Stimulated activated CD8-positive, alpha-beta memory T cell treated with anti-CD3 and anti-CD28 coated beads, Interleukin-15, amount 100 ng/mL, for 4 hours (primary cell): ENCODE data around the gene CACTIN.
"Not testable (repeated sequence)": the region's sequence is repeated elsewhere in the genome, so short reads cannot be mapped to it uniquely, and the experiment has no call there.

Source experiments
- DNase-seq, 2 donors: peaks; one replicate each; pipeline ENCODE4 v3.0.0-alpha.2; 2020; ENCODE audit warnings: low read depth in 2 of 2

The CACTIN gene

DNA sequence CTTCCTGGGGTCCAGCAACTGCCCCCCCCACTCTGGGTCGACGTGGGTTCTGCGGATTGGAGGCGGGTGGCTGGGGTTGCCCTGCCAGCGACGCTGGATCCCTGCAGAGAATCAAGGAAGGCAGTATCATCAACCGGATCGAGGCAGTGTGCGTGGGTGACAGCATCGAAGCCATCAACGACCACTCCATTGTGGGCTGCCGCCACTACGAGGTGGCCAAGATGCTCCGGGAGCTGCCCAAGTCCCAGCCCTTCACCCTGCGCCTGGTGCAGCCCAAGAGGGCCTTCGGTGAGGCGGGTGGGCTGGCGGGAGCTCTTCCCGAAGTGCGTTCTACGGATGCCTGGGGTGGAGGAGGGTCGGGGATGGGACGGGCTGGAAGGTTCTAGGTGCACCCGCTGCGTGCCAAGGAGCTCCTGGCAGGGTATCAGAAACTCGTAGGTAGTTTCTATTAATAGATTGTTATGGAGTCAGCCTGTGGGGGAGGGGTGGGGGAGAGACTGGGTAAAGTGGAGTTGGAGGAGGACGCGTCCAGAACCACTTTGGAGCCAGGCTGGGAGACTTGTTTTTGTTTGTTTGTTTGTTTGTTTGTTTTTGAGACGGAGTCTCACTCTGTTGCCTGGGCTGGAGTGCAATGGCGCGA lies 39.8 kb downstream of the CACTIN start:
- DNase-seq: no peak

DNA sequence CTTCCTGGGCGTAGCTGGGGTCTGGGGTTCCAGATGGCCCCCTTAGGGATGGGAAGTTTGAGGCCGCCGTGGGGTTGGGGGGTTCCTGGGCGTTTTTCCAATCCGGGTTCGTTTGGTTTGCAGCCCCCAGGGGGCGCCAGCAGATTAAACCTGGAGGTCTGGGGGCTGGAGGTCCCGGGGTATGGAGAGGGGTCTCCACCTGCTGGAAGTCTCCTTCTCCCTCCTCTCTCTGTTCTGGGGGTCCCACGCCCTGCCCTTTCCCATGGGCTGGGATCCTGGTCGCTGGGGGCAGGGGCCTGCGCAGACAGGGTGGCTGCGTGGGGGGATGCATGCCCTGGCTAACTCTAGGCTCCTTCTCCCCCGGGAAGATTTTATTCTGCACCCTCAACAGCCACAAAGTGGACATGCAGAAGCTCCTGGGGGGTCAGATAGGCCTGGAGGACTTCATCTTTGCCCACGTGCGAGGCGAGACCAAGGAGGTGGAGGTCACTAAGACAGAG lies 40.4 kb downstream of the CACTIN start:
- DNase-seq: no peak

DNA sequence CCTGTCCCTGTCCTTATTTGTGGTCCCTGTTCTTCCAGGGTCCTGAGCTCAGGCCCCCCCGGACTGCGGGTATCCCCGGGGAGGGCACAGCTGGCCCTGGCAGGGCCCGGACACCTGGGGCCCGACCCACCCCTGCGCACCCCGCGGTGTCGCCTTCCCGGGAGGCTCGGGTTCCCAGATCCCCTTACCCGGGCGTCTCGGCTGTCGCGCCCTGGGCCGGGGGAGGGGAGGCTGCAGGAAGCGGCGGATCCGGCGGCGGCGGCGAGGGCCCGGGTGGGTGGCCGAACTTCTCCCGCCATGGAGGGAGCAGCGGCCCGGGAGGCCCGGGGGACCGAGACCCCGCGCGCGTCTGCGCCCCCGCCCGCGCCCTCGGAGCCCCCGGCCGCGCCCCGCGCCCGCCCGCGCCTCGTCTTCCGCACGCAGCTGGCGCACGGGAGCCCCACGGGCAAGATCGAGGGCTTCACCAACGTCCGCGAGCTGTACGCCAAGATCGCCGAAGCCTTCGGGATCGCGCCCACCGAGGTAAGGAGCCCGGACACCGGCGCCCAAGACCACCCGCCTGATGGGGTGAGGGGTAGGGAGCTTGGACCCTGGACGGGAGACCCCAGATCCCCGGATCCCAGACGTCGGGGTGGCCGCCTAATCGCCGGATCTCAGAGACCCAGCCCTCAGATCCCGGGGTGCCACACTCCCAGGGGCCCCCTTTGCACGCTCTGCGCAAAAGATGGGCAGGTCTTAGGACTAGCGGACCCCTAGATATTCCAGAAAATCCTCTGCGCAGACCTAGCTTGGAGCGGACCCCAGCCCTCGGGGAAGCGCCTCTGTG lies 41.1 kb downstream of the CACTIN start, which contains the start of gene GIPC3:
Gene GIPC3, plus strand, starts transcription at position 178 of the 826 bp plus-strand sequence. Its CDS starts 120 bp downstream, at position 298.
- DNase-seq: no peak

DNA sequence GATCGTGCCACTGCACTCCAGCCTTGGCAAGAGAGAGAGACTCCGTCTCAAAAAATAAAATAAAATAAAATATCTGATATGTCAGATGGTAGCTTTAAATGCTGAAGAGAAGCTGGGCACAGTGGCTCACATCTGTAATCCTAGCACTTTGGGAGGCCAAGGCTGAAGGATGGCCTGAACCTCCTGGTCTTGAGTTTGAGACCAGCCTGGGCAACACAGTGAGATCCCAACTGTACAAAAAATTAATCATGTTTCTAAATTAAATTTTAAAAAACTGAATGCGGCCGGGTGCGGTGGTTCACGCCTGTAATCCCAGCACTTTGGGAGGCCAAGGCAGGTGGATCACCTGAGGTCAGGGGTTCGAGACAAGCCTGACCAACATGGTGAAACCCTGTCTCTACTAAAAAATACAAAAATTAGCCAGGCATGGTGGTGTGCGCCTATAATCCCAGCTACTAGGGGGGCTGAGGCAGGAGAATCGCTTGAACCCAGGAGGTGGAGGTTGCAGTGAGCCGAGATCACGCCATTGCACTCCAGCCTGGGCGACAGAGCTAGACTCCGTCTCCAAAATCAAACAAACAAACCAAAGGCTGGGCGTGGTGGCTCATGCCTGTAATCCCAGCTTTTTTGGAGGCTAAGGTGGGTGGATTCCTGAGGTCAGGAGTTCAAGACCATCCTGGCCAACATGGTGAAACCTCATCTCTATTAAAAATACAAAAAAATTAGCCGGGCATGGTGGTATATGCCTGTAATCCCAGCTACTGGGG lies 42.4 kb downstream of the CACTIN start:
- DNase-seq: not testable (repeated sequence)

DNA sequence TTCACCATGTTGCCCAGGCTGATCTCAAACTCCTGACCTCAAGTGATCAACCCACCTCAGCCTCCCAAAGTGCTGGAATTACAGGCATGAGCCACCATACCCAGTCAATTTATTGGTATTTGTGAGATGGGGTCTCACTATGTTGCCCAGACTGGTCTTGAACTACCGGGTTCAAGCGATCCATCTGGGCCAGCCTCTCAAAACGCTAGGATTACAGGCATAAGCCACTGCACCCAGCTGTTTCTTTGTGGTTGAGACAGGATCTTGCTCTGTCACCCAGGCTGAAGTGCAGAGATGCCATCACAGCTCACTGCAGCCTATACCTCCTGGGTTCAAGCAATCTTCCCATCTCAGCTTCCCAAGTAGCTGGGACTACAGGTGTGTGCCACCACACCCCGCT lies 44.8 kb downstream of the CACTIN start:
- not testable (repeated sequence) for DNase-seq

DNA sequence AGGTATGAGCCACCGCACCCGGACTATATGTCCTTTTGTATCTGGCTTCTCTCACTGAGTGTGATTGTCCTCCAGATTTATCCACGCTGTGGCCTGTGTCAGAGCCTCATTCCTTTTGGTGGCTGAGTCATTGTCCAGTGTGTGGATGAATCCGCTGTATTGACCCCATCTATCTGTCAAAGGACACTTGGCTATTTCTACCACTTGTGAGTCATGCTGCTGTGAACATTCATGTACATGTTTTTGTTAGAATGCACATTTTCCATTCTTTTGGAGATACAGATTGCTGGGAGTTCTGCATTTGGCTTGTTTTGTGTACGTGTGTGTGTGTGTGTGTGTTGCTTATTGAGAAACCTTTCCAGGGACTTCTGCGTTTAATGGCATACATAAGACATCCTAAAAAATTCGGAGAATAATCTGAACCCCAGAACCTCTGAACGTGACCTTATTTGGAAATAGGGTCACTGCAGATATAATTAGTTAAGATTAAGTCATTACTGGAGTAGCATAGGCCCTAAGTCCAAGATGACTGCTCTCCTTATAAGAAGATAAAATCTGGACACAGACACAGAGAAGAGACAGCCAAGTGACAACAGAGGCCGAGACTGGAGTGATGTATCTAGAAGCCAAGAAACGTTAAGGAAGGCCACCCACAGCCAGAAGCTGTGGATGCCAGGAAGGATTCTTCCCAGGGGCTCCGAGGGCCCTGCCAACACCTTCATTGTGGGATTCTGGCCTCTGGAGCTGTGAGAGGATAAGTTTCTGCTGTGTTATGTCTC lies 46.2 kb downstream of the CACTIN start:
- DNase-seq: no peak

DNA sequence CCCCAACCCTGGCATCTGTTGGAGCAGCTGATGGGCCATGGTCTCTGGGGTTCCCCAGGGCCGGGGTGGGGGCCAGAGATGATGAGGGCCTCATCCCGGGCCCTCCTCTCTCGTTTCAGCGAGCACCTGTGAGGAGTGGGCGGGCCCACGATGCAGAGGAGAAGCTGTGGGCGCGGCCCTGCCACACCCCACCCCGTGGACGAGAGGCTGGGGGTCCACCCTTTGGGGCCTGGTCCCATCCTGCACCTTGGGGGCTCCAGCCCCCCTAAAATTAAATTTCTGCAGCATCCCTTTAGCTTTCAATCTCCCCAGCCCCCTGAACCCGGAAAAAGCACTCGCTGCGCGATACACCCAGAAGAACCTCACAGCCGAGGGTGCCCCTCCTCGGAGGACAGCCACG lies 48.2 kb downstream of the CACTIN start:
- no peak for DNase-seq

DNA sequence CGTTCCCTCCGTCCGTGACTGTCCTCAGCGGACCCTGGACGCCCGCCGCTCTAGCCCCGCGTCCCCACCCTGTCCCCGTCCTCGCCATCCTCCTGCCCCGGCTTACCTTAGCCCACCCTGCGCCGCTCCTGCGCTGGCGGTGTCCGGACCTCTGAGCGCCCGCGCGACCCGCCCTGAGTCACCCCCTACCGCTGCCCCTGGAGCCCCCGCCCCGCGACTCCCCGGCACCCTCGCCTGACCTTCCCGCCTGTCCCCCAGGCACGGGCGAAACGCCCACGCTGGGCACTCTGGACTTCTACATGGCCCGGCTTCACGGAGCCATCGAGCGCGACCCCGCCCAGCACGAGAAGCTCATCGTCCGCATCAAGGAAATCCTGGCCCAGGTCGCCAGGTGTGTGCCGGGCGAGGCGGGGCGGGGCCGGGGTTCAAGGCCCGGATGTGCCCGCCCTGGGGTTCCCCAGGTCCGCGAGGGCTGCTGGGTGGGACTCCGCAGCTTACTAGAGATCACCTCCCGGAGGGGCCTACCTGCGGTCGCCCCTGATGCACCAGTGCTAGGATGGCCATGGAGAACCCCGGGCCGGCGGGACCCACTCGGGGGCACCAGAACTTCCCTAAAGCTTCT lies 48.8 kb downstream of the CACTIN start:
- DNase-seq: no peak

DNA sequence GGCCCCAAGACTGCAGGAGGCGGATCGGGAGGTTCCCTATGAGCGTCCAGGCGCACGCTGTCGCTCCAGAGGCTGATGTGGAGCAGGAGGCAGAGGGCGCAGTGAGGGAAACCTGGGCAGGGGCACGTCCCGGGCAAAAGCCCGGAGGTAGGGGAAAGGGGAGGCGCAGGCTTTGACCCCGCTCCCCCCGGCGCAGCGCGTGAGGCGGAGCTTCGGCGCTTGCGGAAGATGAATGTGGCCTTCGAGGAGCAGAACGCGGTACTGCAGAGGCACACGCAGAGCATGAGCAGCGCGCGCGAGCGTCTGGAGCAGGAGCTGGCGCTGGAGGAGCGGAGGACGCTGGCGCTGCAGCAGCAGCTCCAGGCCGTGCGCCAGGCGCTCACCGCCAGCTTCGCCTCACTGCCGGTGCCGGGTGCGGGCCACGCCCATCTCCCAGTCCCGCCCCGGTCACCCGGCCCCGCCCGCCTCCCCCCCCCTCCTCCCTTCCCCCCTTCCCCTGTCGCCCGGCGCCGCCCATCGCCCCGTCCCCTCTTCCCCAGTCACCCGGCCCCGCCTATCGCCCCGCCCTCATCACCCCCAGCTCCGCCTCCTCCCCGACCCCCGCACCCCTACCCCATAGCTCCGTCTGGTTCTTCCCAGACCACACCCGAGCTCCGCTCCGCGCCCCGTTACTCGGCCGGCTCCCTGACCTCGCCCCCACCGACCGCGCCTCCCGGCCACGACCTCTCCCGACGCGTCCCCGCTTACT lies 49.7 kb downstream of the CACTIN start:
- no peak for DNase-seq

DNA sequence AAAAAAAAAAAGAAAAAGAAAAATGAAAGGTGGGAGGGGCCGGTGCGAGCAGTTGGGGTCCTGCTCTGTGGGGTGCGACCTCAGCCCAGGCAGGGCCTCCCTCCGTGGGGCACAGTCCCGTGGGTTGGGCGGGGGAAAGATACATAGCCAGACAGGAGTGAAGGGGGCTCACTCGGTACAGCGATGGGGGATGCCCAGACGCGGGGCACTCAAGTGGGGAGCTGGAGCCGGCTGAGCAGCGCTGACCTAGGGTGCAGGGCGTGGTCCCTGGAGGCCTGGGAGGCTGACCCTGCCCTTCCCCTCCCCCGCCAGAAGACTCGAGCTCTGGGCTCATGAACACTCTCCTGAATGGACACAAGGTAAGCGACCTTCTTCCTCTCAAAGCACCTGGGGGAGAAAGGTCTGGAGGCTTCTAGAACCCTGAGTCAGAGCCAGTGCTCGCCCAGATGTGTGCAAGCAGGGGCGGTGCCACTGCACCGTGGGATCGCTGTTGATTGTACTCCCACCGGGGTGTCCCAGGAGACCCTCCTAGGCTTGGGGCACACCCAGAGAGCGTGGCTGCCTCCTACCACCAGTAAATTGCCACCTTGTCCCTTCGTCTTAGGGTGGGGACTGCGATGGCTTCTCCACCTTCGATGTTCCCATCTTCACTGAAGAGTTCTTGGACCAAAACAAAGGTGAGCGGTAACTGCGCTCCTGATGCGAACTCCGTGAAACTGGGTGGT lies 50.5 kb downstream of the CACTIN start:
- DNase-seq: no peak

DNA sequence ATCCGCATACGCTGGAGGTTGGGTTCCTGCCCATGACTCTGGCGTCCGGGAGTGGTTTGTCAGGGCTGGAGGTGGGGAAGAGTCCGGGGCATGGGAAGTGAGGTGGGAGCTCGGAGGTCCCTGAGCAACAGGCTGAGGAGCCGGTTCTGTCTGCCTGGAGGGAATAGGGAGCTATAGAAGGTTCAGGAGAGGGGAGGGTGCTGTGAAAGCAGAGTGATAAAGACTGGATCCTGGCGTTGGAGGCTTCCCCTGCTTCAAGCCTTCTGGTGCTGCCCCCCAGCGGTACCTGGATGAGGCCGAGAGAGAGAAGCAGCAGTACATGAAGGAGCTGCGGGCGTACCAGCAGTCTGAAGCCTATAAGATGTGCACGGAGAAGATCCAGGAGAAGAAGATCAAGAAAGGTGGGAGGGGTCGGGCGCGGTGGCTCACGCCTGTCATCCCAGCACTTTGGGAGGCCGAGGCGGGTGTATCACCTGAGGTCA lies 51.3 kb downstream of the CACTIN start:
- no peak for DNase-seq

DNA sequence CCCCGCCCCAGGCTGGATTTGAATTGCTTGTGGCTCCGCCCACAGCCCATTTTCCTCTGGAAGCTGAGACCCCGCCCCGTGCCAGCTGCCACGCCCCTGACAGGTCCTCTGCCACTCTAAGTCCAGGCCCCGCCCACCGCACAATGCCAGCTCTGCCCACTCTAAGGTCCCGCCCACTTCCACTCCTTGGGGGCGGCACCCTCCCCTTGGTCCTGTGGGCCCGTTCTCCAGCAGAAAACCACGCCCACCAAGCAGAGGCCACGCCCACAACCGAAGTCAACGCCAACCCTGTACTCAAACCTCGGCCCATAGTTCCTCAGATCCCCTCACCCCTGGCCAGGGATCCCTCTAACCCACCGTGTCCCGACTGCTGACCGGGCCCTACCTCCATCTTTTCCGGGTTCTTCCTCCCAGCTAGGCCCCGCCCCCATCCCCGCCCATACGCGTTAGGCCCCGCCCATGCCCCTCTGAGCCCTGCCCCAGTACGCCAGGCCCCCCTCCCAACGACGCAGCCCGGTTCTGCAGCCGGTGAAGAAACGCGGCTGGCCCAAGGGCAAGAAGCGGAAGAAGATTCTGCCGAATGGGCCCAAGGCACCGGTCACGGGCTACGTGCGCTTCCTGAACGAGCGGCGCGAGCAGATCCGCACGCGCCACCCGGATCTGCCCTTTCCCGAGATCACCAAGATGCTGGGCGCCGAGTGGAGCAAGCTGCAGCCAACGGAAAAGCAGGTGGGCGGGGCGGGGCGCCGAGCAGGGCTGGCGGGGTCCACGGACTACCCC lies 52.5 kb downstream of the CACTIN start:
- DNase-seq: peak; percentile 54 to 68

DNA sequence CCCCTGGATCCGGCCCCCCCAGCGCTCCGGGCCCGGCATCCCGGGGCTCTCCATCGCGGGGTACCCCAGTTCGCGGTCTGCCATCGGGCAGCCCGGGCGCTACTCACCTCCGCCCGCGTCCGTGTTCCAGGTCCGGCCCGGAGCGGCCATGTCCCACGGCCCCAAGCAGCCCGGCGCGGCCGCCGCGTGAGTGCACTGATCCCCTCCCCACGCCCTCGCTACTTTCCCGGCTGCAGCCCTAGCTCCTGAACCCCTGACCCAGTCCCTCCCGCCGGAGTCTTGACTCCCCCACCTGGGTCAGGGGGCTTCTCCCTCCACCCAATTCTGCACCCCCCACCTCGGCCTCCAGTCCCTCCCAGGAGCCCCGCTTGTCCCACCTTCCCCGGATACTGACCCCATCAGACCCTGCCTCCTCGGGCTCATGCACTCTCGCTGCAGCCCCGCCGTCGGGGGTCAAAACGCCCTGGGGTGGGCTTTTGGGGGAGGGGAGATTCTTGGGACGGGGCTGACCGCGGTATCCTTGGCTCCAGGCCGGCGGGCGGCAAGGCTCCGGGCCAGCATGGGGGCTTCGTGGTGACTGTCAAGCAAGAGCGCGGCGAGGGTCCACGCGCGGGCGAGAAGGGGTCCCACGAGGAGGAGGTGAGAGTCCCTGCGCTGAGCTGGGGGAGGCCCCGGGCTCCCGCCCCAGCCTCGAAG lies 53.3 kb downstream of the CACTIN start:
- no peak for DNase-seq

DNA sequence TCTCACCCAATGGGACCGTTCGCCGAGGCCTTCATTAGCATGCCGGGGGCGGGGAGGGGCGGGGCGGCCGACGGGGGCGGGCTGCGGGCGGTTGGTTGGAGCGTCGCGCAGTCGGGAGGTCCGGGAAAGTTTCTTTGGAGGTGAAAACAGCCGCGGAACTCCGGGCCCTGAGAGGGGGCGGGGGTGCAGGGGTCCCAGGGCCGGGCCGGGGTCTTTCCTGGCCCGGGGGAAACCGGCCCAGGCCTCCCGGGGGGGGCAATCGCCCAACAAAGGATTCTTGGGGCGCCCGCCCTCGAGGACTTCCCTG lies 53.8 kb downstream of the CACTIN start, which contains the start of gene HMG20B:
Gene HMG20B, plus strand, starts transcription at position 90 of the 307 bp plus-strand sequence. CDS start 366 bp downstream, outside the sequence.
- DNase-seq: no peak

DNA sequence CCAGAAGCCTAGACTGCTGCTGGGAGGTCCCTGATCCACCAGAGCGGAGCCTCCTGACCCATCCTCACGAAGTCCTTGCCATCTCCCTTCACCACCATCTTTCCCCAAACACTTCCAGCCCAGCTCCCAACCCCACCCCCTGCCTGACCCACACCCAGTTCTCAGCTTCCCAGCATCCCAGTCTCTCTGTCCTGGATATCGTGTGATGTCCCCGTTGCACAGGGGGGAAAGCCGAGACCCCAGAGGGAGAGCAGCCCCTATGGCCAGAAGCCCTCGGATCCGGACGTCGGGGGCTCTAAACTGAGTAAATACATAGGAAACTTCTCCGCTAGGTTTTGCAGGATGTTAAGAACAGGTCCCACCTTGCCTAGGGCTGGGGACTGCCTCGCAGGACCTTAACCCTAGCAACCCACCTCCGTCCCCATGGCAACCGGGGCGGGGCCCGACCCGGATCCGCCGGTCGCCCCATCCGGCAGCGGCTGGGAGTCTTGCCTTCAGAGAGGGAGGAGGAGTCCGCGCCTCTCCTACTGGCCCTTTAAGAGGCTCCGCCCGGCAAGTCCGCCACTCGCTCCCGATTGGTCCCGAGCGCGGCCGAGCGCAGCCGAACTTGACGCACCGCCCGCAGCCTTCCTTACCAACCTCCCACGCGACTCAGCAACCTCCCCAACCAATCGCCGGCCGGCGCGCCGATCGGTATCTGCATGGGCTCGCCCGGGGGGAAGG lies 54.3 kb downstream of the CACTIN start:
- peak; percentile 99 for DNase-seq

DNA sequence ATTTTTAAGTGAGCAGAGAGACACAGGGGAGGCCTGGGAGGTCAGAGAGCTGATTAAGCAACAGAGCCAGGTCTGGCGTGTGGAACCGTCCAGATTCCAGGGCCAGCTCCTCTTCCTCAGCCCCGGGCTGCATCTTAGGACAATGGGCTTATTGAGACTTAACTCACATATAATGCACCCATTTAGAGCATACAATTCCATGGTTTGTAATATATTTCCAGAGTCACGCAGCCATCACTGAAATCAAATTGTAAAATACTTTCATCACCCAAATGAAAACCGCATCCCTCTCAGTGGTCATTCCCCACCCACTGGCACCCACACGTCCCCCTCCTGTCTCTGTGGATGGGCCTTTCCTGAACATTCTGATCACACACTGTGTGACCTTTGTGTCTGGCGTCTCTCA lies 56.0 kb downstream of the CACTIN start:
- DNase-seq: no peak

DNA sequence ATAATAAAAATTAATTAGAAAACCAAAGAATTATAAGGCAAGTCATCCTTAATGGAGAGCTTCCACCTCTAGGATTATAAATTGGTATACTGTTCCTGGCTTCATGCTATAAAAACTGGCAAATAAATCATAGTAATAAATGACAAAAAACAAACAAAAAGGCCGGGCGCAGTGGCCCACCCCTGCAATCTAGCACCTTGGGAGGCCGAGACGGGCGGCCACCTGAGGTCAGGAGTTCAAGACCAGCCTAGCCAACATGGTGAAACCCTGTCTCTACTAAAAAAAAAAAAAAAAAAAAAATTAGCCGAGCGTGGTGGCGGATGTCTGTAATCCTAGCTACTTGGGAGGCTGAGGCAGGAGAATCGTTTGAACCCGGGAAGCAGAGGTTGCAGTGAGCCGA lies 56.5 kb downstream of the CACTIN start:
- not testable (repeated sequence) for DNase-seq
